B cell (primary cell): Measurements from ENCODE around the gene SEMA6C. TPM values are rescaled to one million over a fixed set of nuclear protein-coding genes. Genes with fewer than 3 reads are reported as not detected.

ENCODE experiments used
- ATAC-seq: fragments of 200-7000 bp; cut with Tn5 transposase; one replicate; pipeline ENCODE4 v1.10.0; 2021; ENCODE audit warnings: low read depth, mild to moderate bottlenecking, moderate number of reproducible peaks, moderate library complexity
- CTCF ChIA-PET: fragments of 350-600 bp; sonication (Branson Sonifier 250); formaldehyde crosslinking; loops from one replicate; lab custom pipeline; 2021; ENCODE audit warnings: antibody characterized with exemption, inconsistent platforms; lab: Charles Lee
- POLR2A ChIA-PET: fragments of 350-600 bp; sonication (Branson Sonifier 250); formaldehyde crosslinking; loops from one replicate; lab custom pipeline; 2021; ENCODE audit warnings: antibody characterized with exemption; lab: Charles Lee
- DNase-seq: peaks from one replicate; pipeline ENCODE4 v3.0.0; 2013
- H2AFZ ChIP-seq: 2 replicates; pipeline ENCODE4 v1.6.1; 2012; ENCODE audit warnings: mild to moderate bottlenecking, low read depth, low read length; ENCODE audit not compliant: insufficient read depth, poor library complexity, severe bottlenecking
- H3K27ac ChIP-seq, 2 donors: 1 replicate in 1 of 2; 2 replicates in 1 of 2; pipeline ENCODE4 v1.5.1; 2012 to 2013; ENCODE audit warnings: low read length in 2 of 2, mild to moderate bottlenecking in 2 of 2, moderate library complexity in 1 of 2
- H3K27me3 ChIP-seq, 4 experiments: fragments of 200-600 bp in 1 of 4; sonication (generic) in 1 of 4; replicated peaks in 1 of 4; 1 replicate in 2 of 4; 2 replicates in 2 of 4; pipeline versions ENCODE4 v1.6.1 to v1.7.0; 2013 to 2016; ENCODE audit warnings: low read length in 3 of 4, mild to moderate bottlenecking in 2 of 4, mixed read lengths in 1 of 4, moderate library complexity in 1 of 4; ENCODE audit not compliant: insufficient read depth in 4 of 4, control insufficient read depth in 3 of 4; ENCODE audit errors: control extremely low read depth in 1 of 4
- H3K36me3 ChIP-seq, 2 experiments: replicated peaks in 1 of 2; 1 replicate in 1 of 2; 2 replicates in 1 of 2; pipeline versions ENCODE4 v1.6.1 to v1.7.1; 2013; ENCODE audit warnings: low read length in 1 of 2; ENCODE audit not compliant: insufficient read depth in 2 of 2, control insufficient read depth in 1 of 2; ENCODE audit errors: control extremely low read depth in 1 of 2, extremely low read depth in 1 of 2
- H3K4me1 ChIP-seq, 2 donors: fragments of 200-600 bp in 1 of 2; sonication (generic) in 1 of 2; 1 replicate in 1 of 2; 2 replicates in 1 of 2; pipeline versions ENCODE4 v1.5.1 to v1.6.1; 2013 to 2017; ENCODE audit warnings: low read length in 2 of 2; ENCODE audit not compliant: control insufficient read depth in 2 of 2, insufficient read depth in 2 of 2
- H3K4me2 ChIP-seq: replicated peaks from 2 replicates; pipeline ENCODE3; 2012; ENCODE audit warnings: mild to moderate bottlenecking, low read depth, low read length; ENCODE audit not compliant: poor library complexity, severe bottlenecking
- H3K4me3 ChIP-seq, 5 experiments: fragments of 200-600 bp in 1 of 5; sonication (generic) in 1 of 5; 1 replicate in 3 of 5; 2 replicates in 2 of 5; pipeline versions ENCODE4 v1.5.1 to v1.7.0; 2011 to 2016; ENCODE audit warnings: low read length in 4 of 5, mild to moderate bottlenecking in 4 of 5, low read depth in 2 of 5, control low read depth in 1 of 5, moderate library complexity in 1 of 5; ENCODE audit not compliant: insufficient read depth in 1 of 5; ENCODE audit errors: control extremely low read depth in 1 of 5, extremely low read depth in 1 of 5
- H3K79me2 ChIP-seq: fragments of 200-600 bp; sonication (generic); one replicate; pipeline ENCODE4 v1.6.0; 2016; ENCODE audit warnings: low read length; ENCODE audit not compliant: control insufficient read depth, insufficient read depth
- H3K9ac ChIP-seq: fragments of 200-600 bp; sonication (generic); 2 replicates; pipeline ENCODE4 v1.6.1; 2017; ENCODE audit warnings: mild to moderate bottlenecking, low read length, moderate library complexity
- H3K9me3 ChIP-seq, 3 donors: one replicate each; pipeline versions ENCODE4 v1.6.1 to v1.7.1; 2013; ENCODE audit warnings: low read length in 2 of 3; ENCODE audit not compliant: control insufficient read depth in 2 of 3, insufficient read depth in 1 of 3; ENCODE audit errors: control extremely low read depth in 1 of 3
- H4K20me1 ChIP-seq: 2 replicates; pipeline ENCODE4 v1.6.0; 2012; ENCODE audit warnings: mild to moderate bottlenecking, low read length; ENCODE audit not compliant: insufficient read depth, control insufficient read depth, poor library complexity, severe bottlenecking
- H3K27ac Mint-ChIP-seq: one replicate; pipeline ENCODE4 v1.8.0; 2021; ENCODE audit warnings: mixed read lengths
- H3K27me3 Mint-ChIP-seq: one replicate; pipeline ENCODE4 v1.8.0; 2021; ENCODE audit warnings: mixed read lengths
- H3K4me1 Mint-ChIP-seq: one replicate; pipeline ENCODE4 v1.8.0; 2021; ENCODE audit warnings: mixed read lengths
- H3K4me3 Mint-ChIP-seq: one replicate; pipeline ENCODE4 v1.8.0; 2021; ENCODE audit warnings: mixed read lengths
- H3K9me3 Mint-ChIP-seq: one replicate; pipeline ENCODE4 v1.8.0; 2022; ENCODE audit warnings: mixed read lengths; ENCODE audit not compliant: insufficient read depth
- CTCF ChIP-seq: fragments of 200-600 bp; IDR thresholded peaks from one replicate; pipeline ENCODE4 v1.8.0; 2022; ENCODE audit warnings: antibody characterized with exemption, mild to moderate bottlenecking
- EZH2 ChIP-seq: IDR thresholded peaks from 2 replicates; pipeline ENCODE4 v1.6.1; 2012; ENCODE audit warnings: borderline replicate concordance, low read depth, mild to moderate bottlenecking, moderate library complexity, low read length; ENCODE audit not compliant: insufficient read depth, poor library complexity, severe bottlenecking
- WGBS: methylation state at CpG from one replicate; pipeline ENCODE4 v1.1.5; 2013; ENCODE audit warnings: missing lambda C conversion rate; ENCODE audit not compliant: insufficient coverage; 5-methylcytosine and 5-hydroxymethylcytosine counted together
- intact Hi-C: fragments of 100-400 bp; cut with micrococcal nuclease; formaldehyde crosslinking; loops from one replicate; pipeline ENCODE4 v1.10.0; 2022
- polyA plus RNA-seq: library from polyadenylated mRNA; depleted of rRNA; stranded (reverse); fragments of >200 nt; gene quantifications from 2 replicates; pipeline ENCODE4 v1.2.3, GENCODE V29; 2012
- total RNA-seq, 2 donors: library from RNA; stranded (reverse); fragments of 120-200 nt in 1 of 2; gene quantifications; 1 replicate in 1 of 2; 2 replicates in 1 of 2; pipeline versions ENCODE4 v1.2.3 to v1.2.4, GENCODE V29; 2013 to 2022

The SEMA6C gene
- total and polyA plus RNA-seq, 2 donors (not counting 1 experiment from before 2014, with no cell fraction given): 0.86 to 1.3 TPM

DNA sequence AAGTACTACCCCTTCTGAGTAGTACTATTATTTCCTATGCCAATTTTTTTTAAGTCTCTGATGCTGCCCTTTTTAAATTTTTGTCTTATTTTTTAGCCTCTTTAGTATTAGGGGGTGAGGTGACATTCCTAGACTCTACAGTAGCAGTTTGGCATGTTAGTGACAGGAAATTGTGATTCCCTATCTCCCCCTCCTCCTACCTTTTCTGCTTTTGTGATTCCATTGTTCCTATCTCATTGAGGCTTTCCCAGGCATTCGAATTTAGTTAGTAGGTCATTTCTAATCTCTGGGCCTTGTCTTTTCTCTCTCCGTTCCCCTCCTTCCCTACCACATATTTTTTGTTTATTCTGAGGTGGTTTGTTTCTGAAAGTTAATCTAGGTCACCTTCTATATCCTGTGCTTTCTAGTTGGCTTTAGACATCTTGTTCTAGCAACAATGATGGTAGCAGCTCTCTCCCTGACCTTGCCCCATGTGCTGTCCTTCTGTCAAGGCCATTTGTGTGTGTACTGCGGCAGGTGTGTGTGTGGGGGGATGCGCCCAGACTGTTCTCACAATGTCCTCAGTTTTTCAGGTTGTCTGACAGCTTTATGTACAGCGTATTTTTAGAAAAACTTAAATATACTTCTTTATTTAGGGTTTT is 21.5 kb downstream of the SEMA6C start:
- CTCF ChIA-PET: interaction anchor here (1.1 to 1.6 kb wide), 3 partner anchors 17 to 22 kb away, joined by 3 to 5 read pairs (median 3); no protein-coding TSS in a partner anchor
- TF ChIP-seq CTCF (no peak), EZH2 (no peak)
- Histone ChIP-seq H2AFZ (no peak overlapping the region), H3K9ac (no peak overlapping the region), H4K20me1 (no peaks in the 10 kb centered on the region), H3K4me3 (no peak overlapping the region), H3K79me2 (no peaks in the 10 kb centered on the region), H3K9me3 (no peaks in the 10 kb centered on the region), H3K4me1 (no peaks in the 10 kb centered on the region), H3K4me2 (no peak overlapping the region), H3K36me3 (peaks cover 0 to 9% of the 10 kb centered on the region in 2 experiments), H3K27ac (no peak overlapping the region), H3K27me3 (no peaks in the 10 kb centered on the region)
- no peak overlapping the region for H3K27ac Mint-ChIP-seq
- intact Hi-C loops: no loop called here
- DNase-seq: no peak
- no peaks in the 10 kb centered on the region for H3K27me3 Mint-ChIP-seq
- no peak overlapping the region for H3K4me3 Mint-ChIP-seq
- no peaks in the 10 kb centered on the region for H3K9me3 Mint-ChIP-seq
- no peak for ATAC-seq
- WGBS: no CpG with 5 or more reads among the region's 5 CpGs
- POLR2A ChIA-PET: no interaction called here
- H3K4me1 Mint-ChIP-seq: no peaks in the 10 kb centered on the region

GRCh38 chr1:151113877-151114276 is 32.6 kb downstream of the SEMA6C start:
- ATAC-seq: no peak
- Histone ChIP-seq H3K4me2 (no peak overlapping the region), H2AFZ (no peak overlapping the region), H4K20me1 (no peaks in the 10 kb centered on the region), H3K9me3 (no peaks in the 10 kb centered on the region), H3K36me3 (peaks cover 6 to 15% of the 10 kb centered on the region in 2 experiments), H3K9ac (no peak overlapping the region), H3K79me2 (no peaks in the 10 kb centered on the region), H3K4me3 (no peak overlapping the region), H3K27ac (no peak overlapping the region), H3K4me1 (no peaks in the 10 kb centered on the region), H3K27me3 (no peaks in the 10 kb centered on the region)
- H3K4me1 Mint-ChIP-seq: no peaks in the 10 kb centered on the region
- DNase-seq: no peak
- no CpG with 5 or more reads among the region's 5 CpGs for WGBS
- no peak overlapping the region for H3K27ac Mint-ChIP-seq
- H3K27me3 Mint-ChIP-seq: no peaks in the 10 kb centered on the region
- intact Hi-C loops: no loop called here
- H3K4me3 Mint-ChIP-seq: no peak overlapping the region
- TF ChIP-seq EZH2 (no peak), CTCF (no peak)
- CTCF ChIA-PET: interaction anchor here (0.6 to 1.2 kb wide), 3 partner anchors 13 to 368 kb away, joined by 3 read pairs; partner anchors contain the start of gene TNFAIP8L2
- no peaks in the 10 kb centered on the region for H3K9me3 Mint-ChIP-seq
- POLR2A ChIA-PET: no interaction called here
